ENCODE data around the gene ZNF236. TPM values are rescaled to one million over a fixed set of nuclear protein-coding genes. Genes with fewer than 3 reads are reported as not detected.

Gene ZNF236
- total RNA-seq, 1 donor: 11.6 TPM

- Histone ChIP-seq H3K4me3 (ENCODE audit: insufficient read depth, low read length) (no peak overlapping the region), H3K27ac (ENCODE audit: low read depth, low read length) (no peak overlapping the region), H3K9me3 (ENCODE audit: low read depth, low read length) (no peaks in the 10 kb centered on the region), H3K4me2 (ENCODE audit: insufficient read depth, low read length) (no peak overlapping the region), H3K27me3 (ENCODE audit: insufficient read depth, low read length) (peaks cover 29% of the 10 kb centered on the region), H4K20me1 (ENCODE audit: insufficient read depth, low read length) (no peaks in the 10 kb centered on the region), H3K79me2 (ENCODE audit: insufficient read depth, low read length) (no peaks in the 10 kb centered on the region), H3K36me3 (ENCODE audit: insufficient read depth, low read length) (no peaks in the 10 kb centered on the region), H2AFZ (ENCODE audit: low read length) (no peak overlapping the region), H3K4me1 (ENCODE audit: insufficient read depth, low read length) (peaks cover 3% of the 10 kb centered on the region)
- no peak for DNase-seq (ENCODE audit: insufficient read length, low spot score, missing footprints)
- TF ChIP-seq, protein P1, sequence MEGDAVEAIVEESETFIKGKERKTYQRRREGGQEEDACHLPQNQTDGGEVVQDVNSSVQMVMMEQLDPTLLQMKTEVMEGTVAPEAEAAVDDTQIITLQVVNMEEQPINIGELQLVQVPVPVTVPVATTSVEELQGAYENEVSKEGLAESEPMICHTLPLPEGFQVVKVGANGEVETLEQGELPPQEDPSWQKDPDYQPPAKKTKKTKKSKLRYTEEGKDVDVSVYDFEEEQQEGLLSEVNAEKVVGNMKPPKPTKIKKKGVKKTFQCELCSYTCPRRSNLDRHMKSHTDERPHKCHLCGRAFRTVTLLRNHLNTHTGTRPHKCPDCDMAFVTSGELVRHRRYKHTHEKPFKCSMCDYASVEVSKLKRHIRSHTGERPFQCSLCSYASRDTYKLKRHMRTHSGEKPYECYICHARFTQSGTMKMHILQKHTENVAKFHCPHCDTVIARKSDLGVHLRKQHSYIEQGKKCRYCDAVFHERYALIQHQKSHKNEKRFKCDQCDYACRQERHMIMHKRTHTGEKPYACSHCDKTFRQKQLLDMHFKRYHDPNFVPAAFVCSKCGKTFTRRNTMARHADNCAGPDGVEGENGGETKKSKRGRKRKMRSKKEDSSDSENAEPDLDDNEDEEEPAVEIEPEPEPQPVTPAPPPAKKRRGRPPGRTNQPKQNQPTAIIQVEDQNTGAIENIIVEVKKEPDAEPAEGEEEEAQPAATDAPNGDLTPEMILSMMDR (IDR thresholded peaks at IDR 0.05; ENCODE audit: extremely low read depth, low read depth, low read length): no peak
These were observed 163.0 kb downstream of the ZNF236 start for GRCh38 chr18:76985156-76985950.

DNA sequence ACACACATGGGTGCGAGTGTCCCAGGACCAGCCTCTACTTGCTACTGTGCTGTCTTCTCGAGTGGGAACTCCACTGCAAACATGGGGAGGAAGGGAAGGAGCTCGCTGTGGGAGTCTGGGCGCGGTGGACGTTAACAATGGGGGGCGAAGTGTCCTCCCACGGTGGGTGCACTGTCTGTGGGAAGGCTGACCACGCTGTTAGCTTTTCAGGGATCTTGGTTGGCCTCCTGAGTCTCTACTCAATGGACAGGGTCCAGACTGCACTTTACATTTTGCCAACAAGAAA is 163.5 kb downstream of the ZNF236 start:
- peaks cover 3% of the 10 kb centered on the region for H3K4me1 ChIP-seq (ENCODE audit: insufficient read depth, low read length)
- no peak overlapping the region for H3K4me3 ChIP-seq (ENCODE audit: insufficient read depth, low read length)
- H3K9me3 ChIP-seq (ENCODE audit: low read depth, low read length): no peaks in the 10 kb centered on the region
- H4K20me1 ChIP-seq (ENCODE audit: insufficient read depth, low read length): no peaks in the 10 kb centered on the region
- no peak overlapping the region for H3K4me2 ChIP-seq (ENCODE audit: insufficient read depth, low read length)
- no peaks in the 10 kb centered on the region for H3K79me2 ChIP-seq (ENCODE audit: insufficient read depth, low read length)
- H2AFZ ChIP-seq (ENCODE audit: low read length): no peak overlapping the region
- DNase-seq (ENCODE audit: insufficient read length, low spot score, missing footprints): no peak
- H3K27me3 ChIP-seq (ENCODE audit: insufficient read depth, low read length): peaks cover 29% of the 10 kb centered on the region
- TF ChIP-seq, protein P1 (IDR thresholded peaks at IDR 0.05; ENCODE audit: extremely low read depth, low read depth, low read length): no peak
- H3K36me3 ChIP-seq (ENCODE audit: insufficient read depth, low read length): no peaks in the 10 kb centered on the region
- H3K27ac ChIP-seq (ENCODE audit: low read depth, low read length): no peak overlapping the region

DNA sequence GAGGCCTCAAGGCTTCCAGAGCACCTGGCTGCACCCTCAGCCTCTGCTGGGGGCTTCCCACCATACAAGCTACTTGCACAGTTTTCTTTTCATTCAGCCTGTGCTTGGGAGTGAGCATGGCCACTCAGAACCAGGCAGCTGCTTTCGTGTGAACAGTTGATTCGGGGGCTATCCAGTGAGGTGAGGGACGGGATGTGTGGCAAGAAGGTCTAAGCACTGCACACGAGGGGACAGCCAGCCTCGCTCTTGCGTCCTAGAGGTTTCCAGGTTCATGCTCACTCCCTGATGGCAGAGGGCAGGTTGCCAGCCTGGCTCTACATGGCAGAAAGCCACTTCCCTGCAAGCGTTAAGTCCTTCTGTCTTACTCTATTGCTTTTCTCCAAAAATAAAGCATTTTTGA is 164.0 kb downstream of the ZNF236 start:
- TF ChIP-seq, protein P1 (IDR thresholded peaks at IDR 0.05; ENCODE audit: extremely low read depth, low read depth, low read length): no peak
- H3K9me3 ChIP-seq (ENCODE audit: low read depth, low read length): no peaks in the 10 kb centered on the region
- no peaks in the 10 kb centered on the region for H3K36me3 ChIP-seq (ENCODE audit: insufficient read depth, low read length)
- H3K79me2 ChIP-seq (ENCODE audit: insufficient read depth, low read length): no peaks in the 10 kb centered on the region
- H3K4me1 ChIP-seq (ENCODE audit: insufficient read depth, low read length): peaks cover 3% of the 10 kb centered on the region
- H3K27me3 ChIP-seq (ENCODE audit: insufficient read depth, low read length): peaks cover 26% of the 10 kb centered on the region
- no peak overlapping the region for H3K27ac ChIP-seq (ENCODE audit: low read depth, low read length)
- no peak for DNase-seq (ENCODE audit: insufficient read length, low spot score, missing footprints)
- H2AFZ ChIP-seq (ENCODE audit: low read length): no peak overlapping the region
- H3K4me3 ChIP-seq (ENCODE audit: insufficient read depth, low read length): no peak overlapping the region
- H4K20me1 ChIP-seq (ENCODE audit: insufficient read depth, low read length): no peaks in the 10 kb centered on the region
- no peak overlapping the region for H3K4me2 ChIP-seq (ENCODE audit: insufficient read depth, low read length)

DNA sequence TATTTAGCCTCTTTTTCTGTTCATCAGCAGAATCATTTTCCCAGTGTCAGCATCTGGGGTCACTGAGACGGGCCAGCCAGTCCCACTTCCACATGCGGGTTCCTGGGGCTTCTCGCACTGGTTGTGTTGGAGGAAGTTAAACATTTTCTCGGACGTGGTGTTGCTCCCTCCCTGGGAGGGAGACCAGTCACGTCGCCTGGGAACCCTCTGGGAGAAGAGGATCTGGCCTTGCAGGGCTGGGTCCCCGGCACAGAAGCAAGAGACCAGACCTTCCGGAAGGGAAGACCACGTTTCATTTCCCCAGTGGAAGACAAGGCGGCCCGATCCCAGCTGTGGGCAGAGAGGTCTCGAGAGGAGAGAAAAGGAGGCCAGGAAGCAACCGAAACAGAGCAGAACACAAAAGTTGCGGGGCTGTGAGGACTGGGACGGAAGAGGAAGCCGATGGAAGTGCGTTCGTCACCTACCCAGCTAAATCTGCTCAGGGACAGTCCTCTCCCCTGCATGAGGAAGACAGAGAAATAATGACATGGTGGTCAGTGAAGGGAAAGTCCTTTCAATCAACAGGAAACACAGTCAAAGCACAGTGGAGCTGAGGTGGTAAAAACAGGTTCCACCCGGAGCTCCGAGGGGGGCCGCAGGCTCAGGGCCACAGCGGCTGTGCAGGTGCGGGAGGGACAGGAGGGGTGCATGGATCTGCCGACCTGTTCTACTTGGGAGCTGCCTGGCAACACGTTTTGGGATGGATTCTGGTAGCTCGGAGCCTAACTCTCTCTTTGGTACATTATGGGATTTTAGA is 165.9 kb downstream of the ZNF236 start:
- Histone ChIP-seq H3K4me3 (ENCODE audit: insufficient read depth, low read length) (no peak overlapping the region), H4K20me1 (ENCODE audit: insufficient read depth, low read length) (no peaks in the 10 kb centered on the region), H3K36me3 (ENCODE audit: insufficient read depth, low read length) (no peaks in the 10 kb centered on the region), H3K27me3 (ENCODE audit: insufficient read depth, low read length) (peaks cover 15% of the 10 kb centered on the region), H3K27ac (ENCODE audit: low read depth, low read length) (no peak overlapping the region), H3K9me3 (ENCODE audit: low read depth, low read length) (no peaks in the 10 kb centered on the region), H3K4me2 (ENCODE audit: insufficient read depth, low read length) (peak overlapping the region; percentile 32), H3K79me2 (ENCODE audit: insufficient read depth, low read length) (no peaks in the 10 kb centered on the region), H3K4me1 (ENCODE audit: insufficient read depth, low read length) (peaks cover under 1% of the 10 kb centered on the region), H2AFZ (ENCODE audit: low read length) (peak overlapping the region; percentile 59)
- DNase-seq (ENCODE audit: insufficient read length, low spot score, missing footprints): no peak
- TF ChIP-seq, protein P1 (IDR thresholded peaks at IDR 0.05; ENCODE audit: extremely low read depth, low read depth, low read length): no peak
